ENCODE data around the gene HS3ST3A1. TPM values are rescaled to one million over a fixed set of nuclear protein-coding genes. Genes with fewer than 3 reads are reported as not detected.
A peak's percentile ranks its signal among the peaks of the same experiment; 100 is the strongest.

Gene HS3ST3A1
- total RNA-seq, 1 experiment from 2014 or later, result not detected

GRCh38 chr17:13594310-13594709 lies 7.4 kb downstream of the HS3ST3A1 start:
- H3K36me3 ChIP-seq (ENCODE audit: control insufficient read depth in 1 of 2, insufficient read depth in 2 of 2, low read length in 2 of 2), result no peaks in the 10 kb centered on the region
- no peak overlapping the region for H3K27ac ChIP-seq (ENCODE audit: low read depth, low read length)
- H3K79me2 ChIP-seq (ENCODE audit: insufficient read depth, low read length), result no peaks in the 10 kb centered on the region
- H3K4me1 ChIP-seq (ENCODE audit: control insufficient read depth in 1 of 2, insufficient read depth in 2 of 2, low read length in 2 of 2), result 0 out of 4 replicates have a peak, but pooled peaks cover 0 to 2% of the 10 kb centered on the region in 2 experiments
- no peaks in the 10 kb centered on the region for H3K9me3 ChIP-seq (ENCODE audit: control insufficient read depth in 1 of 2, insufficient read depth in 1 of 2, low read depth in 1 of 2, low read length in 2 of 2)
- ChIA-PET CTCF (interaction anchor here (0.8 to 1.5 kb wide), 2 partner anchors 13 to 707 kb away, joined by 4 to 5 read pairs; partner anchors contain the start of gene HS3ST3B1), RAD21 (ENCODE audit: low non-redundant PET in 1 of 2, low total read pairs in 2 of 2, uncharacterized antibody in 2 of 2, unreplicated experiment in 2 of 2) (no interaction called here), POLR2A (no interaction called here)
- no TSS peak for BruUV-seq (replicated peaks)
- ATAC-seq, result no peak
- H3K4me2 ChIP-seq (ENCODE audit: low read length), result peak overlapping the region; percentile 32; the same call in 1 of the 2 replicates
- intact Hi-C loops (cut with micrococcal nuclease), result loop anchor here (10.0 kb wide), 2 partner anchors 470 to 1580 kb away; partner anchors contain the start of gene COX10
- no peak overlapping the region for H3K4me3 ChIP-seq (replicated peaks in 1 of 2; ENCODE audit: low read depth in 1 of 2, low read length in 2 of 2)
- no peaks in the 10 kb centered on the region for H4K20me1 ChIP-seq (ENCODE audit: insufficient read depth)
- H3K9ac ChIP-seq (ENCODE audit: low read length), result no peak overlapping the region
- H2AFZ ChIP-seq (ENCODE audit: low read depth, low read length, poor library complexity, severe bottlenecking), result no peak overlapping the region
- TF ChIP-seq ATF3 (IDR thresholded peaks at IDR 0.05) (no peak), SP1 (IDR thresholded peaks at IDR 0.05; ENCODE audit: low read depth) (no peak), ELF1 (IDR thresholded peaks at IDR 0.05; ENCODE audit: borderline replicate concordance, low read depth) (no peak), POLR2A (IDR thresholded peaks at IDR 0.05; ENCODE audit: borderline replicate concordance, extremely low read depth, insufficient read depth, insufficient read length) (no peak), JUND (IDR thresholded peaks at IDR 0.05) (no peak)
- no peak for DNase-seq (ENCODE audit: low read depth, low spot score)
- H3K9me2 ChIP-seq (ENCODE audit: insufficient read depth), result no peaks in the 10 kb centered on the region
- no peaks in the 10 kb centered on the region for H3K27me3 ChIP-seq (ENCODE audit: insufficient read depth, low read length)

GRCh38 chr17:13593757-13594156 lies 8.0 kb downstream of the HS3ST3A1 start:
- no TSS peak for BruUV-seq (replicated peaks)
- intact Hi-C loops (cut with micrococcal nuclease), result loop anchor here (10.0 kb wide), 2 partner anchors 471 to 1581 kb away; partner anchors contain the start of gene COX10
- H3K9me2 ChIP-seq (ENCODE audit: insufficient read depth), result no peaks in the 10 kb centered on the region
- ChIA-PET RAD21 (ENCODE audit: low non-redundant PET in 1 of 2, low total read pairs in 2 of 2, uncharacterized antibody in 2 of 2, unreplicated experiment in 2 of 2) (no interaction called here), CTCF (interaction anchor here (1.5 kb wide), 1 partner anchor 707 kb away, joined by 5 read pairs; the partner anchor contains the start of gene HS3ST3B1), POLR2A (interaction anchor here (0.6 kb wide), 1 partner anchor 194 kb away, joined by 3 read pairs; no protein-coding TSS in a partner anchor)
- no peak overlapping the region for H3K9ac ChIP-seq (ENCODE audit: low read length)
- H3K36me3 ChIP-seq (ENCODE audit: control insufficient read depth in 1 of 2, insufficient read depth in 2 of 2, low read length in 2 of 2), result no peaks in the 10 kb centered on the region
- no peak overlapping the region for H3K4me2 ChIP-seq (ENCODE audit: low read length)
- H3K4me1 ChIP-seq (ENCODE audit: control insufficient read depth in 1 of 2, insufficient read depth in 2 of 2, low read length in 2 of 2), result 0 out of 4 replicates have a peak, but pooled peaks cover 0 to 2% of the 10 kb centered on the region in 2 experiments
- TF ChIP-seq REST (IDR thresholded peaks at IDR 0.05; ENCODE audit: low read depth) (no peak), SIN3A (IDR thresholded peaks at IDR 0.05; ENCODE audit: low read depth) (no peak), POLR2AphosphoS5 (IDR thresholded peaks at IDR 0.05; ENCODE audit: low read depth, low read length) (no peak), SP1 (IDR thresholded peaks at IDR 0.05; ENCODE audit: low read depth) (no peak), EGR1 (IDR thresholded peaks at IDR 0.05; ENCODE audit: low read depth) (no peak), ELF1 (IDR thresholded peaks at IDR 0.05; ENCODE audit: borderline replicate concordance, low read depth) (no peak), RAD21 (IDR thresholded peaks at IDR 0.05; ENCODE audit: low read depth) (no peak), CBX3 (IDR thresholded peaks at IDR 0.05; ENCODE audit: low read depth) (no peak)
- no peaks in the 10 kb centered on the region for H4K20me1 ChIP-seq (ENCODE audit: insufficient read depth)
- no peaks in the 10 kb centered on the region for H3K9me3 ChIP-seq (ENCODE audit: control insufficient read depth in 1 of 2, insufficient read depth in 1 of 2, low read depth in 1 of 2, low read length in 2 of 2)
- ATAC-seq, result no peak
- H3K27me3 ChIP-seq (ENCODE audit: insufficient read depth, low read length), result no peaks in the 10 kb centered on the region
- DNase-seq (ENCODE audit: low read depth, low spot score), result no peak
- no peaks in the 10 kb centered on the region for H3K79me2 ChIP-seq (ENCODE audit: insufficient read depth, low read length)
- no peak overlapping the region for H3K27ac ChIP-seq (ENCODE audit: low read depth, low read length)
- no peak overlapping the region for H2AFZ ChIP-seq (ENCODE audit: low read depth, low read length, poor library complexity, severe bottlenecking)
- H3K4me3 ChIP-seq (replicated peaks in 1 of 2; ENCODE audit: low read depth in 1 of 2, low read length in 2 of 2), result no peak overlapping the region
